Ectodermal cell (in vitro differentiated cells): ENCODE data around the gene MVD.

Experiments
- H3K27ac ChIP-seq: 2 replicates; pipeline ENCODE4 v1.7.0; 2013; ENCODE audit warnings: mild to moderate bottlenecking, low read depth, low read length; ENCODE audit not compliant: insufficient read depth, poor library complexity, severe bottlenecking
- H3K27me3 ChIP-seq: 2 replicates; pipeline ENCODE4 v1.7.0; 2013; ENCODE audit warnings: mild to moderate bottlenecking, low read length; ENCODE audit not compliant: insufficient read depth, control insufficient read depth, poor library complexity, severe bottlenecking
- H3K36me3 ChIP-seq: one replicate; pipeline ENCODE4 v1.7.0; 2013; ENCODE audit warnings: low read length; ENCODE audit not compliant: control insufficient read depth, insufficient read depth
- H3K4me1 ChIP-seq: one replicate; pipeline ENCODE4 v1.7.0; 2013; ENCODE audit warnings: low read length; ENCODE audit not compliant: control insufficient read depth, insufficient read depth
- H3K4me3 ChIP-seq: 2 replicates; pipeline ENCODE4 v1.7.0; 2013; ENCODE audit warnings: low read depth, low read length, control low read depth; ENCODE audit not compliant: insufficient read depth
- H3K9me3 ChIP-seq: 2 replicates; pipeline ENCODE4 v1.7.0; 2013; ENCODE audit warnings: mild to moderate bottlenecking, low read length, moderate library complexity; ENCODE audit not compliant: control insufficient read depth
- WGBS, 2 experiments: methylation state at CpG; one replicate each; pipeline ENCODE4 v1.1.7; 2013; ENCODE audit warnings: missing lambda C conversion rate in 2 of 2; 5-methylcytosine and 5-hydroxymethylcytosine counted together

The MVD gene

GRCh38 chr16:88655053-88655732 is 7.7 kb downstream of the MVD start:
- Histone ChIP-seq H3K4me3 (no peak overlapping the region), H3K4me1 (peaks cover 7% of the 10 kb centered on the region), H3K36me3 (peaks cover 5% of the 10 kb centered on the region), H3K9me3 (no peaks in the 10 kb centered on the region), H3K27me3 (no peaks in the 10 kb centered on the region), H3K27ac (no peak overlapping the region)
- WGBS, 2 experiments: 94 to 95% methylated on average over 50 of the region's 50 CpGs

- peaks cover 12% of the 10 kb centered on the region for H3K4me1 ChIP-seq
- WGBS, 2 experiments: 93 to 95% methylated on average over 28 of the region's 28 CpGs
Measured at GRCh38 chr16:88654363-88655052, 8.4 kb downstream of the MVD start.

GRCh38 chr16:88653596-88654362 is 9.1 kb downstream of the MVD start:
- WGBS, 2 experiments: 92 to 93% methylated on average over 32 of the region's 32 CpGs

More at GRCh38 chr16:88654363-88655052, 8.4 kb downstream of the MVD start:
- no peaks in the 10 kb centered on the region for H3K27me3 ChIP-seq
- no peaks in the 10 kb centered on the region for H3K9me3 ChIP-seq
- peaks cover 5% of the 10 kb centered on the region for H3K36me3 ChIP-seq
- H3K27ac ChIP-seq: no peak overlapping the region
- H3K4me3 ChIP-seq: no peak overlapping the region

GRCh38 chr16:88653101-88653500 is 9.8 kb downstream of the MVD start:
- Histone ChIP-seq H3K27ac (no peak overlapping the region), H3K4me1 (peaks cover 14% of the 10 kb centered on the region), H3K9me3 (no peaks in the 10 kb centered on the region), H3K27me3 (no peaks in the 10 kb centered on the region), H3K4me3 (no peak overlapping the region), H3K36me3 (peaks cover 5% of the 10 kb centered on the region)
- WGBS, 2 experiments: 95% methylated on average over 13 of the region's 13 CpGs

More at GRCh38 chr16:88653596-88654362, 9.1 kb downstream of the MVD start:
- Histone ChIP-seq H3K27me3 (no peaks in the 10 kb centered on the region), H3K27ac (no peak overlapping the region), H3K36me3 (peaks cover 5% of the 10 kb centered on the region), H3K4me3 (no peak overlapping the region), H3K4me1 (peaks cover 14% of the 10 kb centered on the region), H3K9me3 (no peaks in the 10 kb centered on the region)

GRCh38 chr16:88652762-88653063 is 10.2 kb downstream of the MVD start:
- Histone ChIP-seq H3K4me3 (no peak overlapping the region), H3K36me3 (peaks cover 5% of the 10 kb centered on the region), H3K27ac (no peak overlapping the region), H3K27me3 (no peaks in the 10 kb centered on the region), H3K9me3 (no peaks in the 10 kb centered on the region), H3K4me1 (peaks cover 14% of the 10 kb centered on the region)
- WGBS, 2 experiments: 94 to 97% methylated on average over 8 of the region's 8 CpGs

GRCh38 chr16:88651989-88652761 is 10.7 kb downstream of the MVD start:
- Histone ChIP-seq H3K4me3 (no peak overlapping the region), H3K36me3 (peaks cover 5% of the 10 kb centered on the region), H3K27ac (no peak overlapping the region), H3K27me3 (no peaks in the 10 kb centered on the region), H3K4me1 (peaks cover 14% of the 10 kb centered on the region), H3K9me3 (no peaks in the 10 kb centered on the region)
- WGBS, 2 experiments: 91 to 93% methylated on average over 29 of the region's 29 CpGs

- no peaks in the 10 kb centered on the region for H3K27me3 ChIP-seq
- peaks cover 14% of the 10 kb centered on the region for H3K4me1 ChIP-seq
- H3K27ac ChIP-seq: no peak overlapping the region
- peak overlapping the region; percentile 74 for H3K4me3 ChIP-seq
- no peaks in the 10 kb centered on the region for H3K9me3 ChIP-seq
- 52 to 54% methylated on average over 24 of the region's 24 CpGs for WGBS, 2 experiments
- peaks cover 5% of the 10 kb centered on the region for H3K36me3 ChIP-seq
Measured at GRCh38 chr16:88651276-88651988, 11.5 kb downstream of the MVD start.

GRCh38 chr16:88650749-88651275 is 12.1 kb downstream of the MVD start, which contains the start of gene CYBA:
CYBA (minus strand) TSS chr16:88651053; CDS start chr16:88651013, 40 bp downstream.
- 0% methylated on average over 41 of the region's 41 CpGs for WGBS, 2 experiments
- no peaks in the 10 kb centered on the region for H3K9me3 ChIP-seq
- peaks cover 14% of the 10 kb centered on the region for H3K4me1 ChIP-seq
- peak within 1 kb of the TSS; percentile 74 for H3K4me3 ChIP-seq
- H3K27me3 ChIP-seq: no peaks in the 10 kb centered on the region
- peaks cover 5% of the 10 kb centered on the region for H3K36me3 ChIP-seq
- no peak within 1 kb of the TSS for H3K27ac ChIP-seq
